ENCODE data around the gene LNP1. TPM values are rescaled to one million over a fixed set of nuclear protein-coding genes. Genes with fewer than 3 reads are reported as not detected.

LNP1 gene
- total and polyA plus RNA-seq, 2 of the 13 experiments (the other 11 are each of a cell fraction or from before 2014, with no cell fraction given): 3.6 to 7.0 TPM

DNA sequence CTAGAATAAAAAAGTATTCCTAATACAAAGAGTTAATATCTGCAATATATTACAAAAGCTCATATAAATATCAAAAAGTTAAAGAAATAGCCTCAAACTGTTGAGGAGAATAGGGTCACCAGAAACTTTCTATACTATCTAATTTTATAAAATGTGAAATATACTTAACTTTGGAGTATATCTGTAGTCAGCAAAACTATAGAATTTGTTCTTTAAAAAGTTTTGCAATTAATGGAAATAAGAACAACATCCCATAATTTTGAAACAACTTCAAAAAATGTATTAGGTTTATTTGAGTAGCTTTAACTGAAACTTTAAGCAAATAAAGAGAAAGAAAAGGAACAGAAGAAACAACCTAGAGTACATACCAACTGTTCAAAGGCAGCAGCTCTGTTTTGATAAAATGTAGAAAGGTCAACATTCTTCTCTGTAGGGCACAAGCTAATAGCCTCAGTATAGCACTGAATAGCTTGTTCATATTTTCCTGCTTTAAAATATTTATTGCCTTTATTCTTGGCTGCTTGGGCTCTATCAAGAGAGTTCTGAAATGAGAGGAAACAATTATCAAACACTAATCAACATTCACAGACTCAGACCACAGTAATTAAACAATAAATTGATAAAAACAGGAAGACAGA is 14.8 kb upstream of the LNP1 start (continued):
- TF ChIP-seq, protein P1, sequence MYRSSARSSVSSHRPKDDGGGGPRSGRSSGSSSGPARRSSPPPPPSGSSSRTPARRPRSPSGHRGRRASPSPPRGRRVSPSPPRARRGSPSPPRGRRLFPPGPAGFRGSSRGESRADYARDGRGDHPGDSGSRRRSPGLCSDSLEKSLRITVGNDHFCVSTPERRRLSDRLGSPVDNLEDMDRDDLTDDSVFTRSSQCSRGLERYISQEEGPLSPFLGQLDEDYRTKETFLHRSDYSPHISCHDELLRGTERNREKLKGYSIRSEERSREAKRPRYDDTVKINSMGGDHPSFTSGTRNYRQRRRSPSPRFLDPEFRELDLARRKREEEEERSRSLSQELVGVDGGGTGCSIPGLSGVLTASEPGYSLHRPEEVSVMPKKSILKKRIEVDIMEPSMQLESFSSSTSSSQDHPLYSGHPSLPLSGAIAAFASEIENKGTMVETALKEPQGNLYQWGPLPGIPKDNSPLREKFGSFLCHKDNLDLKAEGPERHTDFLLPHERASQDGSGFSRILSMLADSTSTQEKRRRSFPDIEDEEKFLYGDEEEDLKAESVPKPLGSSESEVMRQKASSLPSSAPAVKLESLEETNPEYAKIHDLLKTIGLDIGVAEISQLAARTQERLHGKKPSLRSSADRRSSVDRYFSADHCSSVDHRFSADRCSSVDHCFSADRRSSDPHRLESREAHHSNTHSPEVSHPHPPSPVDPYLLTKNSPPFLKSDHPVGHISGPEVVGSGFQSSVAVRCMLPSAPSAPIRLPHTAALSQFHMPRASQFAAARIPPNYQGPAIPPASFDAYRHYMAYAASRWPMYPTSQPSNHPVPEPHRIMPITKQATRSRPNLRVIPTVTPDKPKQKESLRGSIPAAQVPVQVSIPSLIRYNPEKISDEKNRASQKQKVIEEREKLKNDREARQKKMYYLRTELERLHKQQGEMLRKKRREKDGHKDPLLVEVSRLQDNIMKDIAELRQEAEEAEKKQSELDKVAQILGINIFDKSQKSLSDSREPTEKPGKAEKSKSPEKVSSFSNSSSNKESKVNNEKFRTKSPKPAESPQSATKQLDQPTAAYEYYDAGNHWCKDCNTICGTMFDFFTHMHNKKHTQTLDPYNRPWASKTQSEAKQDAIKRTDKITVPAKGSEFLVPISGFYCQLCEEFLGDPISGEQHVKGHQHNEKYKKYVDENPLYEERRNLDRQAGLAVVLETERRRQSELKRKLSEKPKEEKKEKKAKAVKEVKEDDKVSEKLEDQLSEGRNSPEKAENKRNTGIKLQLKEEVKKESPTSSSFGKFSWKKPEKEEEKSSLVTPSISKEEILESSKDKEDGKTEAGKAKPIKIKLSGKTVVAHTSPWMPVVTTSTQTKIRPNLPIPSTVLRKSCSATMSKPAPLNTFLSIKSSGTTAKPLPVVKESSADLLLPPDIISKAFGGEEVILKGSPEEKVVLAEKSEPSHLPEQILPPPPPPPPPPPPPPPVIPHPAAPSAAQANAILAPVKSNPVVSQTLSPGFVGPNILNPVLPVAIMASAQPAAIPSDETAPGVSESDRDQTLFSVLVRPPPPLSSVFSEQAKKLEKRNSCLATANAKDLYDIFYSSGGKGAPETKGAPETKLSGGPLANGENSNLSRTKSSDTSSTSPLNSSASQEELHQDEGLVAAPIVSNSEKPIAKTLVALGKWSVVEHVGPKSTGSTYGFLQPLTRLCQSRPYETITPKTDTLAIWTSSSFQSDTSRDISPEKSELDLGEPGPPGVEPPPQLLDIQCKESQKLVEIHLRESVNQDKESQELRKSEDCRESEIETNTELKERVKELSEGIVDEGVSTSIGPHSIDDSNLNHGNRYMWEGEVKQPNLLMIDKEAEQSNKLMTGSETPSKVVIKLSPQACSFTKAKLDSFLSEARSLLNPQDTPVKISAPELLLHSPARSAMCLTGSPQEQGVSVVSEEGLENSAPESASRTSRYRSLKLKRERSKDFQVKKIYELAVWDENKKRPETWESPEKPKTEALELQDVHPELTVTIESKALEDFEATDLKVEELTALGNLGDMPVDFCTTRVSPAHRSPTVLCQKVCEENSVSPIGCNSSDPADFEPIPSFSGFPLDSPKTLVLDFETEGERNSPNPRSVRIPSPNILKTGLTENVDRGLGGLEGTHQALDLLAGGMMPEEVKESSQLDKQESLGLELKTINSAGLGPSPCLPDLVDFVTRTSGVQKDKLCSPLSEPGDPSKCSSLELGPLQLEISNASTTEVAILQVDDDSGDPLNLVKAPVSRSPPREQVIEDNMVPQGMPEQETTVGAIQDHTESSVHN (CRISPR knock-in tag; IDR thresholded peaks at IDR 0.05): no peak
- TF ChIP-seq ZNF788 (CRISPR knock-in tag; IDR thresholded peaks at IDR 0.05; ENCODE audit: borderline replicate concordance): no peak
- no peak for TF ChIP-seq HNRNPL (IDR thresholded peaks at IDR 0.05; ENCODE audit: low read depth, low read length)
- no peak for TF ChIP-seq ZNF674 (CRISPR knock-in tag; IDR thresholded peaks at IDR 0.05; ENCODE audit: low read depth)
- no peak for TF ChIP-seq PTBP1 (IDR thresholded peaks at IDR 0.05; ENCODE audit: low read depth, low read length, poor library complexity, severe bottlenecking)
- no peak for TF ChIP-seq XRCC5 (optimal IDR thresholded peaks at IDR 0.05; ENCODE audit: low read length)
- no peak for TF ChIP-seq ZNF709 (CRISPR knock-in tag; IDR thresholded peaks at IDR 0.05)
- peak; percentile 33; the same call in 1 of the 2 replicates for TF ChIP-seq HDAC2 (CRISPR knock-in tag; IDR thresholded peaks at IDR 0.05)
- TF ChIP-seq EED (CRISPR knock-in tag; IDR thresholded peaks at IDR 0.05): no peak
- TF ChIP-seq, protein P2, sequence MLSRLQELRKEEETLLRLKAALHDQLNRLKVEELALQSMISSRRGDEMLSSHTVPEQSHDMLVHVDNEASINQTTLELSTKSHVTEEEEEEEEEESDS (CRISPR knock-in tag; IDR thresholded peaks at IDR 0.05; ENCODE audit: borderline replicate concordance): no peak
- no peak for TF ChIP-seq MEF2D (CRISPR knock-in tag; IDR thresholded peaks at IDR 0.05)
- TF ChIP-seq GLI4 (CRISPR knock-in tag; IDR thresholded peaks at IDR 0.05; ENCODE audit: borderline replicate concordance): no peak
- TF ChIP-seq, protein P3, sequence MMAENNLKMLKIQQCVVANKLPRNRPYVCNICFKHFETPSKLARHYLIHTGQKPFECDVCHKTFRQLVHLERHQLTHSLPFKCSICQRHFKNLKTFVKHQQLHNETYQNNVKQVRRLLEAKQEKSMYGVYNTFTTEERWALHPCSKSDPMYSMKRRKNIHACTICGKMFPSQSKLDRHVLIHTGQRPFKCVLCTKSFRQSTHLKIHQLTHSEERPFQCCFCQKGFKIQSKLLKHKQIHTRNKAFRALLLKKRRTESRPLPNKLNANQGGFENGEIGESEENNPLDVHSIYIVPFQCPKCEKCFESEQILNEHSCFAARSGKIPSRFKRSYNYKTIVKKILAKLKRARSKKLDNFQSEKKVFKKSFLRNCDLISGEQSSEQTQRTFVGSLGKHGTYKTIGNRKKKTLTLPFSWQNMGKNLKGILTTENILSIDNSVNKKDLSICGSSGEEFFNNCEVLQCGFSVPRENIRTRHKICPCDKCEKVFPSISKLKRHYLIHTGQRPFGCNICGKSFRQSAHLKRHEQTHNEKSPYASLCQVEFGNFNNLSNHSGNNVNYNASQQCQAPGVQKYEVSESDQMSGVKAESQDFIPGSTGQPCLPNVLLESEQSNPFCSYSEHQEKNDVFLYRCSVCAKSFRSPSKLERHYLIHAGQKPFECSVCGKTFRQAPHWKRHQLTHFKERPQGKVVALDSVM (CRISPR knock-in tag; IDR thresholded peaks at IDR 0.05): no peak
- no peak for TF ChIP-seq EHMT2 (IDR thresholded peaks at IDR 0.05; ENCODE audit: borderline replicate concordance, low read depth, low read length)
- TF ChIP-seq ZNF749 (CRISPR knock-in tag; IDR thresholded peaks at IDR 0.05; ENCODE audit: borderline replicate concordance): no peak
- no peak for TF ChIP-seq JARID2 (CRISPR knock-in tag; IDR thresholded peaks at IDR 0.05; ENCODE audit: insufficient replicate concordance)
- TF ChIP-seq REXO4 (CRISPR knock-in tag; IDR thresholded peaks at IDR 0.05; ENCODE audit: borderline replicate concordance): no peak
- TF ChIP-seq MATR3 (CRISPR knock-in tag; IDR thresholded peaks at IDR 0.05): no peak
- no peak for TF ChIP-seq ZKSCAN1 (IDR thresholded peaks at IDR 0.05; ENCODE audit: low read length)
- TF ChIP-seq ZNF296 (CRISPR knock-in tag; conservative IDR thresholded peaks at IDR 0.05): no peak
- TF ChIP-seq ZNF83 (CRISPR knock-in tag; IDR thresholded peaks at IDR 0.05; ENCODE audit: borderline replicate concordance): no peak
